ENCODE results near the gene ADAT3.

ADAT3 gene

GRCh38 chr19:1921326-1921725 is 16.1 kb downstream of the ADAT3 start:
- TF ChIP-seq RAD21 (IDR thresholded peaks at IDR 0.05; ENCODE audit: low read depth) (no peak), EGR1 (IDR thresholded peaks at IDR 0.05) (no peak), CREB1 (IDR thresholded peaks at IDR 0.05; ENCODE audit: low read depth) (no peak), FOXM1 (IDR thresholded peaks at IDR 0.05; ENCODE audit: borderline replicate concordance, low read depth) (no peak), TEAD4 (IDR thresholded peaks at IDR 0.05) (no peak), TCF12 (IDR thresholded peaks at IDR 0.05; ENCODE audit: low read depth) (no peak), EP300 (IDR thresholded peaks at IDR 0.05; ENCODE audit: borderline replicate concordance) (no peak), NFIC (IDR thresholded peaks at IDR 0.05) (no peak), USF1 (IDR thresholded peaks at IDR 0.05) (no peak), ZBTB7A (IDR thresholded peaks at IDR 0.05; ENCODE audit: low read depth) (no peak), REST (IDR thresholded peaks at IDR 0.05; ENCODE audit: low read depth) (no peak), TAF1 (IDR thresholded peaks at IDR 0.05; ENCODE audit: low read depth) (no peak), CEBPB (IDR thresholded peaks at IDR 0.05) (no peak), YY1 (IDR thresholded peaks at IDR 0.05; ENCODE audit: low read depth) (no peak)

GRCh38 chr19:1921825-1922224 is 16.6 kb downstream of the ADAT3 start:
- TF ChIP-seq MAX (IDR thresholded peaks at IDR 0.05) (no peak), TEAD4 (IDR thresholded peaks at IDR 0.05) (no peak), NFIC (IDR thresholded peaks at IDR 0.05) (no peak), EP300 (IDR thresholded peaks at IDR 0.05; ENCODE audit: borderline replicate concordance) (no peak), RAD21 (IDR thresholded peaks at IDR 0.05; ENCODE audit: low read depth) (no peak), YY1 (IDR thresholded peaks at IDR 0.05; ENCODE audit: low read depth) (no peak), EGR1 (IDR thresholded peaks at IDR 0.05) (no peak), CREB1 (IDR thresholded peaks at IDR 0.05; ENCODE audit: low read depth) (no peak), ZBTB7A (IDR thresholded peaks at IDR 0.05; ENCODE audit: low read depth) (no peak), CEBPB (IDR thresholded peaks at IDR 0.05) (no peak), TCF12 (IDR thresholded peaks at IDR 0.05; ENCODE audit: low read depth) (no peak)

- no peak for TF ChIP-seq EGR1 (IDR thresholded peaks at IDR 0.05)
Observed at GRCh38 chr19:1922803-1923202, 17.6 kb downstream of the ADAT3 start.

GRCh38 chr19:1923319-1923718 is 18.1 kb downstream of the ADAT3 start:
- TF ChIP-seq FOXM1 (IDR thresholded peaks at IDR 0.05; ENCODE audit: borderline replicate concordance, low read depth) (no peak), CREB1 (IDR thresholded peaks at IDR 0.05; ENCODE audit: low read depth) (no peak), ZBTB7A (IDR thresholded peaks at IDR 0.05; ENCODE audit: low read depth) (no peak), MAX (IDR thresholded peaks at IDR 0.05) (no peak), RAD21 (IDR thresholded peaks at IDR 0.05; ENCODE audit: low read depth) (no peak), CEBPB (IDR thresholded peaks at IDR 0.05) (no peak), EGR1 (IDR thresholded peaks at IDR 0.05) (no peak), TAF1 (IDR thresholded peaks at IDR 0.05; ENCODE audit: low read depth) (no peak), EP300 (IDR thresholded peaks at IDR 0.05; ENCODE audit: borderline replicate concordance) (no peak), TCF12 (IDR thresholded peaks at IDR 0.05; ENCODE audit: low read depth) (no peak), NFIC (IDR thresholded peaks at IDR 0.05) (no peak), USF1 (IDR thresholded peaks at IDR 0.05) (no peak), YY1 (IDR thresholded peaks at IDR 0.05; ENCODE audit: low read depth) (no peak), TEAD4 (IDR thresholded peaks at IDR 0.05) (no peak), REST (IDR thresholded peaks at IDR 0.05; ENCODE audit: low read depth) (no peak)

- no peak for TF ChIP-seq YY1 (IDR thresholded peaks at IDR 0.05; ENCODE audit: low read depth)
- no peak for TF ChIP-seq EGR1 (IDR thresholded peaks at IDR 0.05)
- TF ChIP-seq REST (IDR thresholded peaks at IDR 0.05; ENCODE audit: low read depth) = no peak
- no peak for TF ChIP-seq TCF12 (IDR thresholded peaks at IDR 0.05; ENCODE audit: low read depth)
- TF ChIP-seq EP300 (IDR thresholded peaks at IDR 0.05; ENCODE audit: borderline replicate concordance) = no peak
- TF ChIP-seq CREB1 (IDR thresholded peaks at IDR 0.05; ENCODE audit: low read depth) = no peak
- TF ChIP-seq RAD21 (IDR thresholded peaks at IDR 0.05; ENCODE audit: low read depth) = no peak
- no peak for TF ChIP-seq TEAD4 (IDR thresholded peaks at IDR 0.05)
- no peak for TF ChIP-seq TAF1 (IDR thresholded peaks at IDR 0.05; ENCODE audit: low read depth)
- no peak for TF ChIP-seq CEBPB (IDR thresholded peaks at IDR 0.05)
- TF ChIP-seq USF1 (IDR thresholded peaks at IDR 0.05) = no peak
- TF ChIP-seq ZBTB7A (IDR thresholded peaks at IDR 0.05; ENCODE audit: low read depth) = no peak
Observed at GRCh38 chr19:1924320-1924961, 19.2 kb downstream of the ADAT3 start.
